ENCODE results near the gene PNPT1. TPM values are rescaled to one million over a fixed set of nuclear protein-coding genes. Genes with fewer than 3 reads are reported as not detected.
"Not testable (repeated sequence)": the region's sequence is repeated elsewhere in the genome, so short reads cannot be mapped to it uniquely, and the experiment has no call there.

Gene PNPT1
- total RNA-seq, 2 donors from 2014 or later: 9.4 to 17.7 TPM

GRCh38 chr2:55715178-55715577 lies 21.5 kb upstream of the PNPT1 start:
- H3K27me3 Mint-ChIP-seq: peaks cover 31% of the 10 kb centered on the region
- not testable (repeated sequence) for H3K27ac Mint-ChIP-seq; DNase-seq; H3K36me3 Mint-ChIP-seq (ENCODE audit: low read depth); H3K4me3 Mint-ChIP-seq; H3K4me1 Mint-ChIP-seq; ATAC-seq; H3K9me3 ChIP-seq (ENCODE audit: control insufficient read depth, low read length, poor library complexity, severe bottlenecking)

GRCh38 chr2:55712477-55713060 lies 18.9 kb upstream of the PNPT1 start:
- peaks cover 6% of the 10 kb centered on the region for H3K36me3 Mint-ChIP-seq (ENCODE audit: low read depth)
- peaks cover 36% of the 10 kb centered on the region for H3K27me3 Mint-ChIP-seq
- H3K4me3 Mint-ChIP-seq: no peak overlapping the region
- no peaks in the 10 kb centered on the region for H3K9me3 ChIP-seq (ENCODE audit: control insufficient read depth, low read length, poor library complexity, severe bottlenecking)
- peaks cover 5% of the 10 kb centered on the region for H3K4me1 Mint-ChIP-seq
- no peak overlapping the region for H3K27ac Mint-ChIP-seq
- no peak for ATAC-seq
- DNase-seq: no peak

GRCh38 chr2:55710025-55710424 lies 16.4 kb upstream of the PNPT1 start:
- Mint-ChIP-seq H3K27me3 (peaks cover 20% of the 10 kb centered on the region), H3K4me1 (peaks cover 2% of the 10 kb centered on the region), H3K4me3 (no peak overlapping the region), H3K36me3 (ENCODE audit: low read depth) (no peaks in the 10 kb centered on the region), H3K27ac (no peak overlapping the region)
- no peak for ATAC-seq
- H3K9me3 ChIP-seq (ENCODE audit: control insufficient read depth, low read length, poor library complexity, severe bottlenecking): no peaks in the 10 kb centered on the region
- no peak for DNase-seq

GRCh38 chr2:55707751-55708150 lies 14.1 kb upstream of the PNPT1 start:
- H3K4me3 Mint-ChIP-seq: no peak overlapping the region
- H3K27ac Mint-ChIP-seq: no peak overlapping the region
- H3K27me3 Mint-ChIP-seq: peaks cover 36% of the 10 kb centered on the region
- no peak for ATAC-seq
- no peaks in the 10 kb centered on the region for H3K9me3 ChIP-seq (ENCODE audit: control insufficient read depth, low read length, poor library complexity, severe bottlenecking)
- no peaks in the 10 kb centered on the region for H3K36me3 Mint-ChIP-seq (ENCODE audit: low read depth)
- no peak for DNase-seq
- H3K4me1 Mint-ChIP-seq: no peaks in the 10 kb centered on the region

GRCh38 chr2:55706258-55706657 lies 12.6 kb upstream of the PNPT1 start:
- H3K4me1 Mint-ChIP-seq; H3K9me3 ChIP-seq (ENCODE audit: control insufficient read depth, low read length, poor library complexity, severe bottlenecking); ATAC-seq; DNase-seq; H3K27ac Mint-ChIP-seq; H3K4me3 Mint-ChIP-seq; H3K36me3 Mint-ChIP-seq (ENCODE audit: low read depth): not testable (repeated sequence)
- peaks cover 31% of the 10 kb centered on the region for H3K27me3 Mint-ChIP-seq

- ATAC-seq (no peak), DNase-seq (no peak)
- no peaks in the 10 kb centered on the region for H3K36me3 Mint-ChIP-seq (ENCODE audit: low read depth)
- H3K4me3 Mint-ChIP-seq: no peak overlapping the region
- peaks cover 28% of the 10 kb centered on the region for H3K27me3 Mint-ChIP-seq
- H3K4me1 Mint-ChIP-seq: no peaks in the 10 kb centered on the region
- no peak overlapping the region for H3K27ac Mint-ChIP-seq
- no peaks in the 10 kb centered on the region for H3K9me3 ChIP-seq (ENCODE audit: control insufficient read depth, low read length, poor library complexity, severe bottlenecking)
Measured at GRCh38 chr2:55705027-55705653, 11.5 kb upstream of the PNPT1 start.

GRCh38 chr2:55703350-55703749 lies 9.7 kb upstream of the PNPT1 start:
- H3K9me3 ChIP-seq (ENCODE audit: control insufficient read depth, low read length, poor library complexity, severe bottlenecking): no peaks in the 10 kb centered on the region
- Mint-ChIP-seq H3K27me3 (peaks cover 38% of the 10 kb centered on the region), H3K4me3 (no peak overlapping the region), H3K27ac (no peak overlapping the region), H3K4me1 (no peaks in the 10 kb centered on the region), H3K36me3 (ENCODE audit: low read depth) (peaks cover 4% of the 10 kb centered on the region)
- ATAC-seq: no peak
- no peak for DNase-seq

GRCh38 chr2:55692740-55693139 lies 904 bp downstream of the PNPT1 start:
- not testable (repeated sequence) for H3K36me3 Mint-ChIP-seq (ENCODE audit: low read depth); H3K27me3 Mint-ChIP-seq; DNase-seq; ATAC-seq; H3K9me3 ChIP-seq (ENCODE audit: control insufficient read depth, low read length, poor library complexity, severe bottlenecking)
- peaks cover 25% of the 10 kb centered on the region for H3K4me1 Mint-ChIP-seq
- peak overlapping the region; percentile 99 for H3K27ac Mint-ChIP-seq
- H3K4me3 Mint-ChIP-seq: peak overlapping the region; percentile 96

GRCh38 chr2:55672630-55673029 lies 21.0 kb downstream of the PNPT1 start:
- Mint-ChIP-seq H3K27me3 (no peaks in the 10 kb centered on the region), H3K27ac (no peak overlapping the region), H3K4me3 (no peak overlapping the region), H3K36me3 (ENCODE audit: low read depth) (no peaks in the 10 kb centered on the region), H3K4me1 (no peaks in the 10 kb centered on the region)
- ATAC-seq (no peak), DNase-seq (no peak)
- no peaks in the 10 kb centered on the region for H3K9me3 ChIP-seq (ENCODE audit: control insufficient read depth, low read length, poor library complexity, severe bottlenecking)

- no peak overlapping the region for H3K27ac Mint-ChIP-seq
- ATAC-seq (no peak), DNase-seq (no peak)
- H3K36me3 Mint-ChIP-seq (ENCODE audit: low read depth): no peaks in the 10 kb centered on the region
- no peaks in the 10 kb centered on the region for H3K27me3 Mint-ChIP-seq
- H3K4me3 Mint-ChIP-seq: no peak overlapping the region
- H3K4me1 Mint-ChIP-seq: peaks cover 3% of the 10 kb centered on the region
- no peaks in the 10 kb centered on the region for H3K9me3 ChIP-seq (ENCODE audit: control insufficient read depth, low read length, poor library complexity, severe bottlenecking)
Measured at GRCh38 chr2:55668956-55669355, 24.7 kb downstream of the PNPT1 start.

- H3K27me3 Mint-ChIP-seq: no peaks in the 10 kb centered on the region
- no peak overlapping the region for H3K27ac Mint-ChIP-seq
- H3K9me3 ChIP-seq (ENCODE audit: control insufficient read depth, low read length, poor library complexity, severe bottlenecking): no peaks in the 10 kb centered on the region
- DNase-seq (no peak), ATAC-seq (no peak)
- H3K4me3 Mint-ChIP-seq: no peak overlapping the region
- no peaks in the 10 kb centered on the region for H3K4me1 Mint-ChIP-seq
- peaks cover 4% of the 10 kb centered on the region for H3K36me3 Mint-ChIP-seq (ENCODE audit: low read depth)
Measured at GRCh38 chr2:55653255-55653654, 40.4 kb downstream of the PNPT1 start.

- H3K27ac Mint-ChIP-seq: peak overlapping the region; percentile 32
- no peaks in the 10 kb centered on the region for H3K27me3 Mint-ChIP-seq
- no peak for DNase-seq
- H3K4me1 Mint-ChIP-seq: no peaks in the 10 kb centered on the region
- no peak for ATAC-seq
- H3K4me3 Mint-ChIP-seq: no peak overlapping the region
- no peaks in the 10 kb centered on the region for H3K9me3 ChIP-seq (ENCODE audit: control insufficient read depth, low read length, poor library complexity, severe bottlenecking)
- no peaks in the 10 kb centered on the region for H3K36me3 Mint-ChIP-seq (ENCODE audit: low read depth)
Measured at GRCh38 chr2:55649211-55649610, 44.4 kb downstream of the PNPT1 start.

- no peaks in the 10 kb centered on the region for H3K9me3 ChIP-seq (ENCODE audit: control insufficient read depth, low read length, poor library complexity, severe bottlenecking)
- Mint-ChIP-seq H3K4me3 (no peak overlapping the region), H3K4me1 (no peaks in the 10 kb centered on the region), H3K27ac (no peak overlapping the region), H3K27me3 (no peaks in the 10 kb centered on the region), H3K36me3 (ENCODE audit: low read depth) (peaks cover 4% of the 10 kb centered on the region)
- DNase-seq (no peak), ATAC-seq (no peak)
Measured at GRCh38 chr2:55636831-55637230, 56.8 kb downstream of the PNPT1 start.

GRCh38 chr2:55628931-55629330 lies 64.7 kb downstream of the PNPT1 start:
- H3K9me3 ChIP-seq (ENCODE audit: control insufficient read depth, low read length, poor library complexity, severe bottlenecking): no peaks in the 10 kb centered on the region
- ATAC-seq (no peak), DNase-seq (no peak)
- Mint-ChIP-seq H3K36me3 (ENCODE audit: low read depth) (no peaks in the 10 kb centered on the region), H3K27ac (no peak overlapping the region), H3K4me1 (peaks cover 21% of the 10 kb centered on the region), H3K27me3 (no peaks in the 10 kb centered on the region), H3K4me3 (no peak overlapping the region)

All from T-helper 17 cell (primary cell).